ENCODE results near the gene XYLT2.
"Not testable (repeated sequence)": the region's sequence is repeated elsewhere in the genome, so short reads cannot be mapped to it uniquely, and the experiment has no call there.

XYLT2 gene

DNA sequence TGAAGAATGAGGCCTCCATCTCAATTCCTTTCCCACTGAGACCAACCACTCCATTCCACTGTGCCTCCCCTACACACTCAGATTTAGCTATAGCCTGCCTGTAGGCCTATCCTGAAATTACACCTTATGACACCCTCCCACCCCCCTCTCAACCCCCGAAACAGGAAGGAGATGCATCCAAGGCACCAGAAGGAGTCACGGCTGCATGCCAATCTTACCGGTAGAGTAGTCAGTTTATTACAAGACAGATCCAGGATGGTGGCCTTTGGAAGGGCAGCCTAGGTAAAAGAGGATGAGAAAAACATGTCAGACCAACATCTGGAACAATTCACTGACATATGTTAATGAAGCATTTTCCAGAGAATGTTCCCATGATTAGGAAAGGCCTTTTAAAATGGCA, 48.8 kb downstream of the XYLT2 start:
- no peak for DNase-seq (ENCODE audit: low read depth)

DNA sequence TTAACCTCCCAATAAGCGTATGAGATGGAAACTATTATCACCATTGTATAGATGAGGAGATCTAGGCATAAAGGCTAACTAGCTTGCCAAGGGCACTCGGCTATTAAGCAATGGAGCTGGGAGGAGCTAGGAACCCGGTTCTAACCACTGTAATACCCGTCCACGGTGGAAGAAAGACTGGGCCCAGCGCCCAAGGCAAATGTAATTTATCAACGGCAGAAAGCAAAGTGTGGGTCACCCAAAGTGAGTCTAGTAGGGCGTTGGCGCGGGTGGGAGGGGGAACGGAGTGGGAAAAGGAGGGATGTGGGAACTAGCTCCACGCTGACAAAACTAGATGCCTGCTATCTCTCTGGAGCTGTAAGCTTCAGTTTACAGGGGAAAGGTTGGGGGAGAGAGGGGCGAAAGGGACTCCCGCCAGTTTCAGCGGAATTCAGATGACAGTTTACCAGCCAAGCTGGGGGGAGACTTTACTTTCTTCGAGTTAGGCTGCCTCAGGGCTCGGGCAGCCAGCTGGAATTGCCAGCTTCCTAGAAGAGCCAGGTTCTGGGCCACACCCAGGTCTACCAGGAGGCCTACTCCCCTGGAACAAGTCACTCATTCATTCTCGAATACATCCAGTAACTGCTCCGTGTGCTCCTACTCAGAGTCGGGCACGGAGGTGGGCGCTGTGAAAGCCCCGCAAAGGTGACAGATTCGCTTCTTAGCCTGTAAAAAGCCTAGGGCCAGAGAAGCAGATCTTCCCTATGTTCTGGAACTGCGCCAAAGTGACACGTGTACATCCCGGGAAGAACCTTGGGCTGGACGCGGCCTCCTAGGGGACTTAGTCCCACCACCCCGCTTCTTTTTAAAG, 50.6 kb downstream of the XYLT2 start:
- DNase-seq (ENCODE audit: low read depth), result no peak

GRCh38 chr17:50397111-50397918, 51.4 kb downstream of the XYLT2 start, which contains the start of gene LRRC59:
Gene LRRC59, minus strand, starts transcription at chr17:50397523. Its CDS starts 206 bp downstream, at chr17:50397317.
- peak; percentile 89 for DNase-seq (ENCODE audit: low read depth)

DNA sequence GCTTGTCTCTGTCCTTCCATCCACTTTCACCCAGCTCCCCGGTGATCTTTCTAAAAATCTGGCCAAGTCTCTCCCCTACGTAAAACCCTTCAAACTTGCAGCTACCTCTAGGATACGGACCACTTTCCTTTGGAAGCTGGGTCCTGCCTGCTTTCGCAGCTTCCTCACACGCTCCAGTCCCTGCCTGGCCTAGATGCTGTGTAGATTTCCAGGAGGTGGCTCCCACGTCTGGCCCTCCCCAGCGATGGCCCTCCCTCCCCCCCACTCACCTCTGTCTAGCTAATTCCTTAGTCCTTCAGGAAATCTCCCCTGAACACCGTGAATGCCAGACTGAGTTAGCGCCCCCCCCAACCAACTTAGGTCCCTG, 52.0 kb downstream of the XYLT2 start:
- no peak for DNase-seq (ENCODE audit: low read depth)

GRCh38 chr17:50398672-50399071, 52.7 kb downstream of the XYLT2 start:
- DNase-seq (ENCODE audit: low read depth), result not testable (repeated sequence)

DNA sequence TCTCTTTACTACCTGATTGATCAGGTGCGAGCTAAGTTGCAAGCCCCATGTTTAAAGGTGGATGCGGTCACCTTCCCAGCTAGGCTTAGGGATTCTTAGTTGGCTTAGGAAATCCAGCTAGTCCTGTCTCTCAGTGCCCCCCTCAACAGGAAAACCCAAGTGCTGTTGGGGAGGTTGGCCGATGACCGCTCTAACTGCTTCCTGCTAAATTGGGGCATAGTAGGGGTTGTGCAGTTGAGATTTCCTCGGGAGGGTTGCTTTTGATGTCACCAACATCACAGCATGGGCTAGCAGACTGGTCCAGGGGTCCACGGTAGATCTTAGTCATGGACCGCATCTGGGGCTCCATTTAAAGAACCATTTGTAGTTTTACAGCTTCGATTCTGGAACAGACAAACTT, 53.7 kb downstream of the XYLT2 start:
- DNase-seq (ENCODE audit: low read depth), result not testable (repeated sequence)

DNA sequence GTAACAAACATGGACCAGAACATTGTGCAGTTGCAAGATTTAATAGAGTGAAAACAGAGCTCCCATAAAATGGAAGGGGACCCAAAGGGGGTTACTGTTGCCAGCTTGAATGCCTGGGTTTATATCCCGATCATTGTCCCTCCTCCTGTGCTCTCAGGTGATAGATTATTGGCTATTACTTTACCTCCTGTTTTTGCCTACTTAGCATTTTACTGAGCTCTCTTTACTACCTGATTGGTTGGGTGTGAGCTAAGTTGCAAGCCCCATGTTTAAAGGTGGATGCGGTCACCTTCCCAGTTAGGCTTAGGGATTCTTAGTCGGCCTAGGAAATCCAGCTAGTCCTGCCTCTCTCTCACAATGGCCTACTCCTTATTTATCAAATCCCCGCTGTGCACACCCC, 59.4 kb downstream of the XYLT2 start:
- DNase-seq (ENCODE audit: low read depth), result not testable (repeated sequence)

DNA sequence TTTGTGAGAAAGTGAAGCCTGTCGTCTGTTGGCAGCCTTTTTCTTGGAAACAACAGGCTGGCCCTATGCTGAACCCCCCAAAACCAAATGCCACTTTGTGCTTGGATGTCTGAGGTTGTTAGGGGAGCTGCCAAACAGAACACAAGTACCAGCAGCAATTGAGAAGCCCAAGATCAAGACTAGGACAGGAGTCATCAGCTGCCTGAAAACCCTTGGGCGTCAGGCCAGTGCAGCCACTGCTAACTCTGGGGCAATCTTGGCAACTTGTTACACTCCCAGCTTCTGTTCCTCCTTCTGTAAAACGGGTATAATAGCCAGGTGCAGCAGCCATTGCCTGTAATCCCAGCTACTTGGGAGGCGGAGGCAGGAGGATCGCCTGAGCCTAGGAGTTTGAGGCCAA, 60.7 kb downstream of the XYLT2 start:
- no peak for DNase-seq (ENCODE audit: low read depth)

- no peak for DNase-seq (ENCODE audit: low read depth)
These were observed 62.0 kb downstream of the XYLT2 start for GRCh38 chr17:50407921-50408320.

All from activated T-cell treated with anti-CD3 and anti-CD28 coated beads for 24 hours (primary cell).